ENCODE measurements around the gene ZFAND2B. TPM values are rescaled to one million over a fixed set of nuclear protein-coding genes. Genes with fewer than 3 reads are reported as not detected.

The ZFAND2B gene
- total and polyA plus RNA-seq, 2 experiments from 2014 or later, result 16.3 to 30.0 TPM

DNA sequence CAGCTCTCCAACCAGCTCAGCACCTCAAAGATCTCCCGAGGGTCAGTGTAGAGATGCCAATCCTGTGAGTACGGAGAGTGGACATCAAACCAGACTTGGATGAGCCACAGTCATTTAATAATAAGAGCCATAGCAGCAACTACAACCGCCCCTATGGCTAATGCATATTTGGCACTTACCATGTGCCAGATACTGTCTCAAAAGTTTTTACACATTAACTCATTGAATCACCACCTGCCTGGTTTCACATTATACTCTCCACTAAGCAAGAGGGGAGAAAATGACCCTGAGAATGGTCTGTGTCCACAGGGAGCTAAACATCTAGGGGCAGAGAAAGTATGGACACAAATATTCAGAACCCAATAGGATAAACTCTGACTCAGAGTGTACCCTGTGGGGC lies 32.4 kb upstream of the ZFAND2B start (continued):
- TF ChIP-seq STAT1 (IDR thresholded peaks at IDR 0.05; ENCODE audit: unreplicated experiment) (no peak), CREB1 (CRISPR knock-in tag; IDR thresholded peaks at IDR 0.05; ENCODE audit: low read depth) (no peak), ZNF331 (CRISPR knock-in tag; IDR thresholded peaks at IDR 0.05; ENCODE audit: low read depth) (no peak), EZH2phosphoT487 (IDR thresholded peaks at IDR 0.05; ENCODE audit: unreplicated experiment) (no peak)

- Histone ChIP-seq H3K27ac (ENCODE audit: low read depth) (no peak overlapping the region), H3K4me3 (no peak overlapping the region), H3K4me2 (no peak overlapping the region), H3F3A (replicated peaks; ENCODE audit: low read depth) (peaks cover 20% of the 10 kb centered on the region), H3K27me3 (ENCODE audit: insufficient read depth) (no peaks in the 10 kb centered on the region), H2AFZ (no peak overlapping the region), H4K20me1 (replicated peaks; ENCODE audit: insufficient read depth) (no peaks in the 10 kb centered on the region; the same call in 1 of the 2 replicates), H3K36me3 (ENCODE audit: insufficient read depth) (no peaks in the 10 kb centered on the region), H3K9me2 (ENCODE audit: insufficient read depth) (no peaks in the 10 kb centered on the region), H3K79me2 (replicated peaks; ENCODE audit: insufficient read depth) (peaks cover 7% of the 10 kb centered on the region), H3K4me1 (ENCODE audit: insufficient read depth) (peaks cover 13% of the 10 kb centered on the region)
- Mint-ChIP-seq H3K4me1 (peaks cover 19% of the 10 kb centered on the region), H3K4me3 (no peak overlapping the region; the same call in 2 of the 3 replicates), H3K9me3 (no peaks in the 10 kb centered on the region; the same call in 2 of the 3 replicates), H3K27ac (no peak overlapping the region), H3K27me3 (ENCODE audit: insufficient read depth, low read depth, poor library complexity) (peaks cover 20% of the 10 kb centered on the region), H3K36me3 (ENCODE audit: low read depth) (peaks cover 24% of the 10 kb centered on the region)
- no peak for ATAC-seq
- DNase-seq (ENCODE audit: low spot score), result no peak
- TF ChIP-seq EZH2phosphoT487 (IDR thresholded peaks at IDR 0.05; ENCODE audit: unreplicated experiment), result no peak
- TF ChIP-seq ETS1 (IDR thresholded peaks at IDR 0.05), result no peak
- no peak for TF ChIP-seq POLR2AphosphoS5 (IDR thresholded peaks at IDR 0.05; ENCODE audit: low read depth)
- no peak for TF ChIP-seq CTCF (conservative IDR thresholded peaks at IDR 0.05; ENCODE audit: low read depth in 2 of 2)
- no peak for TF ChIP-seq JUNB (IDR thresholded peaks at IDR 0.05; ENCODE audit: unreplicated experiment)
Measured at GRCh38 chr2:219174801-219175200, 31.8 kb upstream of the ZFAND2B start.

- no peaks in the 10 kb centered on the region; the same call in 1 of the 2 replicates for H4K20me1 ChIP-seq (replicated peaks; ENCODE audit: insufficient read depth)
- peaks cover 20% of the 10 kb centered on the region for H3F3A ChIP-seq (replicated peaks; ENCODE audit: low read depth)
- Mint-ChIP-seq H3K4me1 (peaks cover 19% of the 10 kb centered on the region), H3K27me3 (ENCODE audit: insufficient read depth, low read depth, poor library complexity) (peaks cover 20% of the 10 kb centered on the region), H3K9me3 (no peaks in the 10 kb centered on the region; the same call in 2 of the 3 replicates), H3K4me3 (peak overlapping the region; percentile 90), H3K36me3 (ENCODE audit: low read depth) (peaks cover 26% of the 10 kb centered on the region), H3K27ac (no peak overlapping the region)
- peak overlapping the region; percentile 71 for H3K4me3 ChIP-seq
- no peak overlapping the region for H2AFZ ChIP-seq
- no peaks in the 10 kb centered on the region for H3K27me3 ChIP-seq (ENCODE audit: insufficient read depth)
- DNase-seq (ENCODE audit: low spot score) (no peak), ATAC-seq (no peak)
- H3K4me2 ChIP-seq, result peak overlapping the region; percentile 95
- H3K9me2 ChIP-seq (ENCODE audit: insufficient read depth), result no peaks in the 10 kb centered on the region
- H3K27ac ChIP-seq (ENCODE audit: low read depth), result no peak overlapping the region
- peaks cover 13% of the 10 kb centered on the region for H3K4me1 ChIP-seq (ENCODE audit: insufficient read depth)
- TF ChIP-seq STAT1 (IDR thresholded peaks at IDR 0.05; ENCODE audit: unreplicated experiment) (no peak), NANOG (IDR thresholded peaks at IDR 0.05; ENCODE audit: borderline replicate concordance) (no peak), POLR2AphosphoS5 (IDR thresholded peaks at IDR 0.05; ENCODE audit: low read depth) (no peak), CREB1 (CRISPR knock-in tag; IDR thresholded peaks at IDR 0.05; ENCODE audit: low read depth) (no peak), EZH2 (IDR thresholded peaks at IDR 0.05; ENCODE audit: low read depth, unreplicated experiment) (no peak)
- peaks cover 7% of the 10 kb centered on the region for H3K79me2 ChIP-seq (replicated peaks; ENCODE audit: insufficient read depth)
- no peaks in the 10 kb centered on the region for H3K36me3 ChIP-seq (ENCODE audit: insufficient read depth)
Measured at GRCh38 chr2:219175486-219175885, 31.1 kb upstream of the ZFAND2B start.

All from GM23338 (cell line).